WTC11 (cell line): ENCODE measurements around the gene DDO.

Experiments
- RELA ChIP-seq: sonication (generic); formaldehyde crosslinking; IDR thresholded peaks from 2 replicates; pipeline ENCODE4 v1.8.1; 2022; ENCODE audit warnings: missing genetic modification reagents, mild to moderate bottlenecking, borderline replicate concordance
- SP1 ChIP-seq: sonication (generic); formaldehyde crosslinking; conservative IDR thresholded peaks from 2 replicates; pipeline ENCODE4 v1.8.1; 2022; ENCODE audit warnings: missing genetic modification reagents
- ZBTB21 ChIP-seq: sonication (generic); formaldehyde crosslinking; IDR thresholded peaks from 2 replicates; pipeline ENCODE4 v1.8.1; 2023; ENCODE audit warnings: mild to moderate bottlenecking, missing genetic modification reagents, borderline replicate concordance
- ZNF416 ChIP-seq: fragments of 250-450 bp; sonication (Bioruptor Pico); IDR thresholded peaks from 2 replicates; pipeline ENCODE4 v1.9.0; 2021; ENCODE audit warnings: mild to moderate bottlenecking, inconsistent platforms
- TF ChIP-seq, protein P1 (sequence below): fragments of 200-600 bp; IDR thresholded peaks from 2 replicates; pipeline ENCODE4 v1.8.0; 2022; ENCODE audit warnings: antibody characterized with exemption
- TF ChIP-seq, protein P2 (sequence below): sonication (generic); formaldehyde crosslinking; IDR thresholded peaks from 2 replicates; pipeline ENCODE4 v1.8.1; 2022; ENCODE audit warnings: low read depth, missing genetic modification reagents, borderline replicate concordance
- TF ChIP-seq, protein P3 (sequence below): sonication (generic); formaldehyde crosslinking; IDR thresholded peaks from 2 replicates; pipeline ENCODE4 v1.8.1; 2022; ENCODE audit warnings: mild to moderate bottlenecking, moderate library complexity, missing genetic modification reagents
- TF ChIP-seq, protein P4 (sequence below): sonication (generic); formaldehyde crosslinking; IDR thresholded peaks from 2 replicates; pipeline ENCODE4 v1.8.1; 2023; ENCODE audit warnings: mild to moderate bottlenecking, missing genetic modification reagents, moderate library complexity
- TF ChIP-seq, protein P5 (sequence below): sonication (generic); formaldehyde crosslinking; IDR thresholded peaks from 2 replicates; pipeline ENCODE4 v1.8.1; 2023; ENCODE audit warnings: mild to moderate bottlenecking, missing genetic modification reagents
- TF ChIP-seq, protein P6 (sequence below): sonication (generic); formaldehyde crosslinking; IDR thresholded peaks from 2 replicates; pipeline ENCODE4 v1.8.1; 2023; ENCODE audit warnings: mild to moderate bottlenecking, missing genetic modification reagents, borderline replicate concordance
- TF ChIP-seq, protein P7 (sequence below): sonication (generic); formaldehyde crosslinking; IDR thresholded peaks from 2 replicates; pipeline ENCODE4 v1.8.1; 2023; ENCODE audit warnings: mild to moderate bottlenecking, missing genetic modification reagents
- TF ChIP-seq, protein P8 (sequence below): sonication (generic); formaldehyde crosslinking; IDR thresholded peaks from 2 replicates; pipeline ENCODE4 v1.8.0; 2022; ENCODE audit warnings: mild to moderate bottlenecking, missing genetic modification reagents
- TF ChIP-seq, protein P9 (sequence below): sonication (generic); formaldehyde crosslinking; IDR thresholded peaks from 2 replicates; pipeline ENCODE4 v1.8.0; 2022; ENCODE audit warnings: mild to moderate bottlenecking, missing genetic modification reagents

DNA sequence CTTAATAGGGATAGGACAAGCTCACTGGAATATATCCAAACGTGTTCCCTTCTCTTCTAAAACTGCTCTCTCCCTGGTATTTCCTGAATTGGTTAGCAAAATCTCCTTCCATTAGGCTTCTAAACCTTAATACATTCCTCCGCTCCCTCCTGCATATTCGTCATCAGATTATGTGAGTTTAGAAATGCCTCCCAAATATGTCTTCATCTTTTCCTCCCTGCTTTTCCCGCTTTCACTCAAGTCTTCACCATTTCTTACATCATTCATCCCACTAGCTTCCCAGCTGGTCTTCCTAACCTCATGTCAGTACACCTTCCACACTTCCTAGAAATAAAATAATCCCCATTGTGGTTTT is 34.1 kb upstream of the DDO start:
- TF ChIP-seq ZBTB21 (CRISPR knock-in tag), result no peak
- TF ChIP-seq, protein P1, sequence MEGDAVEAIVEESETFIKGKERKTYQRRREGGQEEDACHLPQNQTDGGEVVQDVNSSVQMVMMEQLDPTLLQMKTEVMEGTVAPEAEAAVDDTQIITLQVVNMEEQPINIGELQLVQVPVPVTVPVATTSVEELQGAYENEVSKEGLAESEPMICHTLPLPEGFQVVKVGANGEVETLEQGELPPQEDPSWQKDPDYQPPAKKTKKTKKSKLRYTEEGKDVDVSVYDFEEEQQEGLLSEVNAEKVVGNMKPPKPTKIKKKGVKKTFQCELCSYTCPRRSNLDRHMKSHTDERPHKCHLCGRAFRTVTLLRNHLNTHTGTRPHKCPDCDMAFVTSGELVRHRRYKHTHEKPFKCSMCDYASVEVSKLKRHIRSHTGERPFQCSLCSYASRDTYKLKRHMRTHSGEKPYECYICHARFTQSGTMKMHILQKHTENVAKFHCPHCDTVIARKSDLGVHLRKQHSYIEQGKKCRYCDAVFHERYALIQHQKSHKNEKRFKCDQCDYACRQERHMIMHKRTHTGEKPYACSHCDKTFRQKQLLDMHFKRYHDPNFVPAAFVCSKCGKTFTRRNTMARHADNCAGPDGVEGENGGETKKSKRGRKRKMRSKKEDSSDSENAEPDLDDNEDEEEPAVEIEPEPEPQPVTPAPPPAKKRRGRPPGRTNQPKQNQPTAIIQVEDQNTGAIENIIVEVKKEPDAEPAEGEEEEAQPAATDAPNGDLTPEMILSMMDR, result no peak
- TF ChIP-seq, protein P2, sequence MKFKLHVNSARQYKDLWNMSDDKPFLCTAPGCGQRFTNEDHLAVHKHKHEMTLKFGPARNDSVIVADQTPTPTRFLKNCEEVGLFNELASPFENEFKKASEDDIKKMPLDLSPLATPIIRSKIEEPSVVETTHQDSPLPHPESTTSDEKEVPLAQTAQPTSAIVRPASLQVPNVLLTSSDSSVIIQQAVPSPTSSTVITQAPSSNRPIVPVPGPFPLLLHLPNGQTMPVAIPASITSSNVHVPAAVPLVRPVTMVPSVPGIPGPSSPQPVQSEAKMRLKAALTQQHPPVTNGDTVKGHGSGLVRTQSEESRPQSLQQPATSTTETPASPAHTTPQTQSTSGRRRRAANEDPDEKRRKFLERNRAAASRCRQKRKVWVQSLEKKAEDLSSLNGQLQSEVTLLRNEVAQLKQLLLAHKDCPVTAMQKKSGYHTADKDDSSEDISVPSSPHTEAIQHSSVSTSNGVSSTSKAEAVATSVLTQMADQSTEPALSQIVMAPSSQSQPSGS, result no peak
- TF ChIP-seq RELA (CRISPR knock-in tag), result no peak
- TF ChIP-seq SP1 (CRISPR knock-in tag), result no peak
- TF ChIP-seq, protein P3, sequence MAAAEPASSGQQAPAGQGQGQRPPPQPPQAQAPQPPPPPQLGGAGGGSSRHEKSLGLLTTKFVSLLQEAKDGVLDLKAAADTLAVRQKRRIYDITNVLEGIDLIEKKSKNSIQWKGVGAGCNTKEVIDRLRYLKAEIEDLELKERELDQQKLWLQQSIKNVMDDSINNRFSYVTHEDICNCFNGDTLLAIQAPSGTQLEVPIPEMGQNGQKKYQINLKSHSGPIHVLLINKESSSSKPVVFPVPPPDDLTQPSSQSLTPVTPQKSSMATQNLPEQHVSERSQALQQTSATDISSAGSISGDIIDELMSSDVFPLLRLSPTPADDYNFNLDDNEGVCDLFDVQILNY (CRISPR knock-in tag), result no peak
- TF ChIP-seq, protein P4, sequence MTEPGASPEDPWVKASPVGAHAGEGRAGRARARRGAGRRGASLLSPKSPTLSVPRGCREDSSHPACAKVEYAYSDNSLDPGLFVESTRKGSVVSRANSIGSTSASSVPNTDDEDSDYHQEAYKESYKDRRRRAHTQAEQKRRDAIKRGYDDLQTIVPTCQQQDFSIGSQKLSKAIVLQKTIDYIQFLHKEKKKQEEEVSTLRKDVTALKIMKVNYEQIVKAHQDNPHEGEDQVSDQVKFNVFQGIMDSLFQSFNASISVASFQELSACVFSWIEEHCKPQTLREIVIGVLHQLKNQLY, result no peak
- TF ChIP-seq, protein P5, sequence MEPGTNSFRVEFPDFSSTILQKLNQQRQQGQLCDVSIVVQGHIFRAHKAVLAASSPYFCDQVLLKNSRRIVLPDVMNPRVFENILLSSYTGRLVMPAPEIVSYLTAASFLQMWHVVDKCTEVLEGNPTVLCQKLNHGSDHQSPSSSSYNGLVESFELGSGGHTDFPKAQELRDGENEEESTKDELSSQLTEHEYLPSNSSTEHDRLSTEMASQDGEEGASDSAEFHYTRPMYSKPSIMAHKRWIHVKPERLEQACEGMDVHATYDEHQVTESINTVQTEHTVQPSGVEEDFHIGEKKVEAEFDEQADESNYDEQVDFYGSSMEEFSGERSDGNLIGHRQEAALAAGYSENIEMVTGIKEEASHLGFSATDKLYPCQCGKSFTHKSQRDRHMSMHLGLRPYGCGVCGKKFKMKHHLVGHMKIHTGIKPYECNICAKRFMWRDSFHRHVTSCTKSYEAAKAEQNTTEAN (CRISPR knock-in tag), result no peak
- TF ChIP-seq, protein P6, sequence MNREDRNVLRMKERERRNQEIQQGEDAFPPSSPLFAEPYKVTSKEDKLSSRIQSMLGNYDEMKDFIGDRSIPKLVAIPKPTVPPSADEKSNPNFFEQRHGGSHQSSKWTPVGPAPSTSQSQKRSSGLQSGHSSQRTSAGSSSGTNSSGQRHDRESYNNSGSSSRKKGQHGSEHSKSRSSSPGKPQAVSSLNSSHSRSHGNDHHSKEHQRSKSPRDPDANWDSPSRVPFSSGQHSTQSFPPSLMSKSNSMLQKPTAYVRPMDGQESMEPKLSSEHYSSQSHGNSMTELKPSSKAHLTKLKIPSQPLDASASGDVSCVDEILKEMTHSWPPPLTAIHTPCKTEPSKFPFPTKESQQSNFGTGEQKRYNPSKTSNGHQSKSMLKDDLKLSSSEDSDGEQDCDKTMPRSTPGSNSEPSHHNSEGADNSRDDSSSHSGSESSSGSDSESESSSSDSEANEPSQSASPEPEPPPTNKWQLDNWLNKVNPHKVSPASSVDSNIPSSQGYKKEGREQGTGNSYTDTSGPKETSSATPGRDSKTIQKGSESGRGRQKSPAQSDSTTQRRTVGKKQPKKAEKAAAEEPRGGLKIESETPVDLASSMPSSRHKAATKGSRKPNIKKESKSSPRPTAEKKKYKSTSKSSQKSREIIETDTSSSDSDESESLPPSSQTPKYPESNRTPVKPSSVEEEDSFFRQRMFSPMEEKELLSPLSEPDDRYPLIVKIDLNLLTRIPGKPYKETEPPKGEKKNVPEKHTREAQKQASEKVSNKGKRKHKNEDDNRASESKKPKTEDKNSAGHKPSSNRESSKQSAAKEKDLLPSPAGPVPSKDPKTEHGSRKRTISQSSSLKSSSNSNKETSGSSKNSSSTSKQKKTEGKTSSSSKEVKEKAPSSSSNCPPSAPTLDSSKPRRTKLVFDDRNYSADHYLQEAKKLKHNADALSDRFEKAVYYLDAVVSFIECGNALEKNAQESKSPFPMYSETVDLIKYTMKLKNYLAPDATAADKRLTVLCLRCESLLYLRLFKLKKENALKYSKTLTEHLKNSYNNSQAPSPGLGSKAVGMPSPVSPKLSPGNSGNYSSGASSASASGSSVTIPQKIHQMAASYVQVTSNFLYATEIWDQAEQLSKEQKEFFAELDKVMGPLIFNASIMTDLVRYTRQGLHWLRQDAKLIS (CRISPR knock-in tag), result no peak
- TF ChIP-seq, protein P7, sequence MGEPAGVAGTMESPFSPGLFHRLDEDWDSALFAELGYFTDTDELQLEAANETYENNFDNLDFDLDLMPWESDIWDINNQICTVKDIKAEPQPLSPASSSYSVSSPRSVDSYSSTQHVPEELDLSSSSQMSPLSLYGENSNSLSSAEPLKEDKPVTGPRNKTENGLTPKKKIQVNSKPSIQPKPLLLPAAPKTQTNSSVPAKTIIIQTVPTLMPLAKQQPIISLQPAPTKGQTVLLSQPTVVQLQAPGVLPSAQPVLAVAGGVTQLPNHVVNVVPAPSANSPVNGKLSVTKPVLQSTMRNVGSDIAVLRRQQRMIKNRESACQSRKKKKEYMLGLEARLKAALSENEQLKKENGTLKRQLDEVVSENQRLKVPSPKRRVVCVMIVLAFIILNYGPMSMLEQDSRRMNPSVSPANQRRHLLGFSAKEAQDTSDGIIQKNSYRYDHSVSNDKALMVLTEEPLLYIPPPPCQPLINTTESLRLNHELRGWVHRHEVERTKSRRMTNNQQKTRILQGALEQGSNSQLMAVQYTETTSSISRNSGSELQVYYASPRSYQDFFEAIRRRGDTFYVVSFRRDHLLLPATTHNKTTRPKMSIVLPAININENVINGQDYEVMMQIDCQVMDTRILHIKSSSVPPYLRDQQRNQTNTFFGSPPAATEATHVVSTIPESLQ, result no peak
- TF ChIP-seq, protein P8, sequence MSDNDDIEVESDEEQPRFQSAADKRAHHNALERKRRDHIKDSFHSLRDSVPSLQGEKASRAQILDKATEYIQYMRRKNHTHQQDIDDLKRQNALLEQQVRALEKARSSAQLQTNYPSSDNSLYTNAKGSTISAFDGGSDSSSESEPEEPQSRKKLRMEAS (CRISPR knock-in tag), result no peak
- TF ChIP-seq, protein P9, sequence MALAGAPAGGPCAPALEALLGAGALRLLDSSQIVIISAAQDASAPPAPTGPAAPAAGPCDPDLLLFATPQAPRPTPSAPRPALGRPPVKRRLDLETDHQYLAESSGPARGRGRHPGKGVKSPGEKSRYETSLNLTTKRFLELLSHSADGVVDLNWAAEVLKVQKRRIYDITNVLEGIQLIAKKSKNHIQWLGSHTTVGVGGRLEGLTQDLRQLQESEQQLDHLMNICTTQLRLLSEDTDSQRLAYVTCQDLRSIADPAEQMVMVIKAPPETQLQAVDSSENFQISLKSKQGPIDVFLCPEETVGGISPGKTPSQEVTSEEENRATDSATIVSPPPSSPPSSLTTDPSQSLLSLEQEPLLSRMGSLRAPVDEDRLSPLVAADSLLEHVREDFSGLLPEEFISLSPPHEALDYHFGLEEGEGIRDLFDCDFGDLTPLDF (CRISPR knock-in tag), result no peak
- no peak for TF ChIP-seq ZNF416 (CRISPR knock-in tag)
